Rectal smooth muscle tissue (tissue), 1 donor: Measurements from ENCODE around the gene ZNF329.

ENCODE experiments used
- H3K27ac ChIP-seq: one replicate; pipeline ENCODE4 v1.7.0; 2013; ENCODE audit warnings: low read depth, low read length, inconsistent platforms
- H3K27me3 ChIP-seq: one replicate; pipeline ENCODE4 v1.7.0; 2013; ENCODE audit warnings: low read length; ENCODE audit not compliant: control insufficient read depth, insufficient read depth
- H3K36me3 ChIP-seq: one replicate; pipeline ENCODE4 v1.7.0; 2013; ENCODE audit warnings: low read length; ENCODE audit not compliant: control insufficient read depth, insufficient read depth
- H3K4me1 ChIP-seq: one replicate; pipeline ENCODE4 v1.7.0; 2013; ENCODE audit warnings: low read length; ENCODE audit not compliant: control insufficient read depth, insufficient read depth
- H3K4me3 ChIP-seq: one replicate; pipeline ENCODE4 v1.7.0; 2013; ENCODE audit warnings: low read length
- H3K9ac ChIP-seq: one replicate; pipeline ENCODE4 v1.7.0; 2013; ENCODE audit warnings: low read length

Gene ZNF329

DNA sequence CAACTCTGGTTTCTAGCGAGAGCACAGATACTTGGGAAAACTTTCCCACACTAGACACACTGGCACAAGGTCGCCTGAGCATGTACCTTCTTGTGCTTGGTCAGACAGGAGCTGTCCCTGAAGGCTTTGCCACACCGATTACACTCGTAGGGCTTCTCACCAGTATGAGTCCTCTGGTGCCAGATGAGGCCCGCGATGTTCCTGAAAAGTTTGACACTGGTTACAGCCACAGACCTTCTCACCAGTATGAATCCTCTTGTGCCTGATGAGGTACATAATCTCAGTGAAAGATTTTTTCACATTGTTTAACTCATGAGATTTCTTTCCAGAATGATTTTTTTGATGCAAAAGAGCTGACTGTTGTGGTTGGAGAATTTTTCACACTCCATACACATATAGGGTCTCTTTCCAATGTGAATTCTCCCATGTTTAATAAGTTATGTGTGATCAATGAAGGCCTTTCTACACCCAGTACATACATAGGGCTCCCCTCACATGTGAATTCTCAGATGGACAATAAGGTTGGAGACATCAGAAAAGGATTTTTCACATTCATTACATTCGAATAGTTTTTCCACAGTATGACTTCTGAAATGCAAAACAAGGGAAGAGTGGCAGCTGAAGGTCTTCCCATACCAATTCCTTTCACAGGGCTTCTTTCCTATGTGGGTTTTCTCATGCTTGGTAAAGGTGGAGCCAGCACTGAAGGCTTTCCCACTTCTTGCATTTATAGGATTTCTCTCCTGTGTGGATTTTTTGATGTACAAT, 42.6 kb downstream of the ZNF329 start:
- no peak overlapping the region for H3K4me3 ChIP-seq

DNA sequence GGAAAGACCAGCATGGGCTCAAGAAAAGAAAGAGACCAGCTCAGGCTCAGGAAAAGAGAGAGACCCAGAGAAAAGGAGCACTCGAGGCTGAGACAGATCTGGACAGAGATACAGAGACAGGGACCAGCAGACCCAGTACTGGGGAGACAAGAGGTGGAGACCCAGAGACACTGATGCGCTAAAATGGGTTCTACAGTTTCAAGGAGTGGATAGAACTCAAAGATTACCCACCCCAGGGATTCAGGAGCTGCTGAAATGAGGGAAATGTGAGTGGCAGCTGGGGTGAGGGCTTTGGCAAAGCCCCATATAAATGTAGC, 51.9 kb downstream of the ZNF329 start:
- H3K4me3 ChIP-seq, result peak overlapping the region; percentile 87
- H3K27me3 ChIP-seq, result no peaks in the 10 kb centered on the region
- peak overlapping the region; percentile 95 for H3K27ac ChIP-seq
- H3K36me3 ChIP-seq, result no peaks in the 10 kb centered on the region
- peaks cover 7% of the 10 kb centered on the region for H3K4me1 ChIP-seq
- peak overlapping the region; percentile 92 for H3K9ac ChIP-seq

More for the DNA sequence above, 42.6 kb downstream of the ZNF329 start:
- Histone ChIP-seq H3K27me3 (no peaks in the 10 kb centered on the region), H3K27ac (no peak overlapping the region), H3K4me1 (no peaks in the 10 kb centered on the region), H3K36me3 (no peaks in the 10 kb centered on the region), H3K9ac (no peak overlapping the region)

DNA sequence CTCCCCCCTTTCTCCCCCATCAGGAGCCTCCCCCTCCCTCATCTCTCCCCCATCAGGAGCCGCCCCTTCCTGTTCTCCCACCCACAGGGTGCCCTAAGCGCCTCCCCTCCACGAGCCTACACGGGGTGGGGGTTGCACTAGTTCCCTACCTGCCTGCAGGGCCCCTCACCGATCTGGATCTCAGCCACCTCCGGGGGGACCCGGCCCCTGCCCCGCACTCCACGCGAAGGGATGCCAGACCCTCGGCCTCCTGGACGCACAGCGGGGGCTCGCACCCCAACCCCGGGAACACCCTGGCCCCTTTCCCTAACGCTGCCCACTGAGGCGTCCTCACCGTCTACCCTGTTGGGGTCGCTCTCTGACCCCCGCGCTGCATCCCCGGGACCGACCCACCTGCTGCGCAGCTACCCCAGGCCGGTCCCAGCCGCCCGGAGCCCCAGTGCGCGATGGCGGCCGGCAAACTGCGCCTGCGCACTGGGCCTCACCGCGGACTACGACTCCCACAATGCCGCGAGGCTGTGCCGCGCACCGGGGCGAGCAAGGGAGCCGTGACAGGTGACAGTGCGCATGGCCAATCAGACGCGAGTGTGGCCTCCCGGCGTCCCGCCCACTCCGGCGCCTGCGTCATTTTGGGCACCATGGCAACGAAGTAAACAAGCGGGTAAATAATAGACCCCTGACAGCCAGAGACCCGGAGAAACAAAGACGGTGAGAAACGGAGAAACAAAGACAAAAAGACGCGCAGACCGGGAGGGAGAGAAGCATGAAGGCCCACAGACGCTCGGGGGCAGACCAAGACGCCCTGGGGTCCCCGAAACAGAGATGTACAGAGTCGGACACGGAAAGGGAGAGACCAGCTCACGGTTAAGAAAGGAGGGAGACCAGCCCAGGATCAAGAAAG, 52.6 kb downstream of the ZNF329 start, which contains the start of gene ZSCAN18:
ZSCAN18 (minus strand) TSS at position 451 of the 901 bp plus-strand sequence. CDS start 7,964 bp downstream, outside the sequence.
- Histone ChIP-seq H3K4me3 (peak within 1 kb of the TSS; percentile 90), H3K27me3 (no peaks in the 10 kb centered on the region), H3K27ac (peak within 1 kb of the TSS; percentile 97), H3K36me3 (no peaks in the 10 kb centered on the region), H3K9ac (peak within 1 kb of the TSS; percentile 92), H3K4me1 (peaks cover 7% of the 10 kb centered on the region)

DNA sequence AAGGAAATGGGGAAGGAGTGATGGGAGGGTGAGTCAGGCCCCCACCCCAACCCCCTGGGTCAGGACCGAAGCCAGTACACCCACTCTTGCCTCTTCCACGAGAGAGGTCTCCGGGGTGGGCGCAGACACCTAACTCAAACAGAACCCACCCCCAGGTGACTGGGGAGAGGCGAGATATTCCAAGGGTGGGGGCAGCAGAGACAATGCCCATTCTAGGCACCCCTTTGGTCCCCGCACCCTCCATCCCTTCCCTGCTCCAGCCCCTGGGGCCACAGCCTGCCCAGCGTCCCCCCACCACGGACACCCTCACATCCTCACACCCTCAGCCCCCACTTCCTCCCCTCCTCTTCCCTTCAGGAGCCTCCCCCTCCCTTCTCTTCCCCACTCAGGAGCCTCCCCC, 53.2 kb downstream of the ZNF329 start:
- Histone ChIP-seq H3K4me3 (peak overlapping the region; percentile 90), H3K27ac (peak overlapping the region; percentile 40), H3K27me3 (no peaks in the 10 kb centered on the region), H3K36me3 (no peaks in the 10 kb centered on the region), H3K9ac (no peak overlapping the region), H3K4me1 (peaks cover 7% of the 10 kb centered on the region)

DNA sequence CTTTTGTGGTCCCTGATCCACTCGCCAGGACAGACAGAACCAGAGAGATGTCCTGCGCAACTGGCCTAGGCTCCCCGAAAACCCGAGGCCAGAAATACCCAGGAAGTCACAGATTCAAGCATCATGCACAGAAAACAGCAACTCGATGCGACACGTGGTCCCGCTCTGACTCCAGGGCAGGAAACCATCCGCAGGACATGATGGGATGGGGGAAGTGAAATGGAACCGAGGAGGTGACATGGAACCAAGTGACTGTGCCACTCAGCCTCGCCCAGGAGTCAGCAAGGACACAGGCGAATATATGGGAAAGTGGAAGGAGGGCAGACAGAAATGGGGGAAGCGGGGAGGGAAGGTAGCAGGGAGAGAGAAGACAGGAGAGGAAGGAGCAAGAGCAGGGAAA, 53.7 kb downstream of the ZNF329 start:
- peaks cover 7% of the 10 kb centered on the region for H3K4me1 ChIP-seq
- no peaks in the 10 kb centered on the region for H3K36me3 ChIP-seq
- no peak overlapping the region for H3K27ac ChIP-seq
- no peaks in the 10 kb centered on the region for H3K27me3 ChIP-seq
- H3K9ac ChIP-seq, result no peak overlapping the region
- peak overlapping the region; percentile 90 for H3K4me3 ChIP-seq

DNA sequence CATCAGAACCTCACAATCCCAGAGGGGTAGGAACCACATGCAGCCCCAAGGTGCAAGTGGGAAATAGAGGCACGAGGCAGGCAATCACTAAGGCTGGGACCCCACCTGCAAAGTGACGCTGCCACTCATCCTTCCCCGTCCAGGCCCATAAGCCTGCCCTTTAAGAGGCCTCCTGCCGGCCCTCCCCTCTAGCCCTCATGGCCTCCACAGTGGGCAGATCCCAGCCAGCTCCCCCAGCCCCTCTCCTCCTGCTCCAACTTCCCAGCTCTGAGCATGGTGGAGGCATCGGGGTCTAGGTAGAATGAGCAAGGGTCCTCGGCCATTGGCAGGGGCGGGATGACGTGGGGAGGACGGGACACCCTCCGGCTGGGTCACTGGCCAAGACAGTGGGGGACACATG, 55.3 kb downstream of the ZNF329 start:
- no peak overlapping the region for H3K4me3 ChIP-seq
- H3K27ac ChIP-seq, result no peak overlapping the region
- H3K9ac ChIP-seq, result no peak overlapping the region
- peaks cover 7% of the 10 kb centered on the region for H3K4me1 ChIP-seq
- no peaks in the 10 kb centered on the region for H3K36me3 ChIP-seq
- H3K27me3 ChIP-seq, result no peaks in the 10 kb centered on the region

DNA sequence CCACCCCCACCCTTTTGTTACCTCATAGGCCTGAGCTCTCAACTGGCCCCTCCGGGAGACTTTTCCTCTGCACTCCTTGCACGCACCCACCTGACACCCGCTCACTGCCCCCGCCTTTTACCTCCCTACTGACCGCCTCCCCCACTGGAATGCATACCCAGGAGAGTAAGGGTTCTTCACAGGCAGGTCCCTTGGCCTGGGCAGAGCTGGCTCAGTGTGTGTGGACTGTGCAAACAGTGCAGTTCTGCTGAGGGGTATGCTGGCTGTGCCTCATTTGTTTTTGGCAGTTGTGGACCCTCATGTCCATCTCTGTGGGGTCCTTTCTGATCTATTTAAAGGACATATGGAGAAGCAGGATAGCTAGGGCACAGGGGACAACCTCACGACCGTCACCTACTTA, 57.5 kb downstream of the ZNF329 start:
- Histone ChIP-seq H3K4me1 (peaks cover 4% of the 10 kb centered on the region), H3K9ac (no peak overlapping the region), H3K4me3 (no peak overlapping the region), H3K27me3 (no peaks in the 10 kb centered on the region), H3K27ac (no peak overlapping the region), H3K36me3 (peaks cover 1% of the 10 kb centered on the region)

DNA sequence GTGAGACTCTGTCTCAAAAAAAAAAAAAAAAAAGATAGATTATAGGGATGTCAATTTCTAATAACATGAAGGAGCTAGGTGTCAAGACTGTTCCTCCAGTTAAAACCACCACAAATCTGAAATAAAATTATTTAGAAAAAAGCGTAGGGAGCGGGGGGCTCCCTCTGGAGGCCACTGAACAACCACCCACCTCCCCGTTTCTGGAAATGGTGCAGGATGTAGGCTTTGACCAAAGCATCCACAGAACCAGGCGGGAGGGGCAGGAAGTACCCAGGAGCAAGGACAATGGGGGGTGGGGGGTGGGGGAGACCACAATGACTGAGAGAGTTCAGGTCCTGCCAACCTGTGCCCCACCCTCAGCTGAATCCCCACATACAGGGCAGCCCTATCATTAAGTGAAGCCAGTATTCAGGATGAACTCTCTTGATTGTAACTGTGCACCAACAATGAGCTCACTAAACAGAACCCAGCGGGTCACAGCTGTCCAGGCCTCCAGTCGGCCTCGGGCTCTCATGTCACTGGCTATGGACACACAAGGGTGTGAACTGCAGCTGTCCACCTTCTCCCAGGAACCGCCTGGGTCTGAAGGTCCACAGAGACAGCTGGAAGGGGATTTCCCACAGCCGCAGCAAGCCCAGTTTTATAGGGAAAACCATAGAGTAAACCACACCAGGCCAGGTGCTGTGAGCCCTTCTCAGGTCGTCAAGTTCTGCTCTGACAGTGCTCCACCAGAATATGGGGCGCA, 59.2 kb downstream of the ZNF329 start:
- H3K4me1 ChIP-seq, result no peaks in the 10 kb centered on the region
- H3K36me3 ChIP-seq, result peaks cover 10% of the 10 kb centered on the region
- H3K27ac ChIP-seq, result no peak overlapping the region
- H3K9ac ChIP-seq, result no peak overlapping the region
- H3K4me3 ChIP-seq, result no peak overlapping the region
- no peaks in the 10 kb centered on the region for H3K27me3 ChIP-seq

DNA sequence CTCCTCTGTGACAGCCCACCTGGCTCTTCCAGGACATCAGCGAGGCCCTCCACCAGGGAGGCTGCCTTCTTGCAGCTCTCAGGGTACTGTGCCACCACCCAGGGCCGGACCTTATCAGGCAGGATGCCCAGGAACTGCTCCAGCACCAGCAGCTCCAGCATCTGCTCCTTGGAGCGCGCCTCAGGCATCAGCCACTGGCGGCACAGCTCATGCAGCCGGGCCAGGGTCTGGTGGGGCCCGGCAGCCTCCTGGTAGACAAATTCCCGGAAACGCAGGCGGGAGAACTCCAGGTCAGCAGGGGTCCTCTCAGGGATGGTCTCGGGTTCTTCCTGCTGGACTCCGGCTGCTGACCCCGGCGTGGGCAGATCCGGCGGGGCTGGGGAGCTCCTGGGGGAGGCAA, 60.7 kb downstream of the ZNF329 start:
- Histone ChIP-seq H3K4me1 (no peaks in the 10 kb centered on the region), H3K4me3 (no peak overlapping the region), H3K27me3 (no peaks in the 10 kb centered on the region), H3K36me3 (peaks cover 18% of the 10 kb centered on the region), H3K27ac (no peak overlapping the region), H3K9ac (no peak overlapping the region)

DNA sequence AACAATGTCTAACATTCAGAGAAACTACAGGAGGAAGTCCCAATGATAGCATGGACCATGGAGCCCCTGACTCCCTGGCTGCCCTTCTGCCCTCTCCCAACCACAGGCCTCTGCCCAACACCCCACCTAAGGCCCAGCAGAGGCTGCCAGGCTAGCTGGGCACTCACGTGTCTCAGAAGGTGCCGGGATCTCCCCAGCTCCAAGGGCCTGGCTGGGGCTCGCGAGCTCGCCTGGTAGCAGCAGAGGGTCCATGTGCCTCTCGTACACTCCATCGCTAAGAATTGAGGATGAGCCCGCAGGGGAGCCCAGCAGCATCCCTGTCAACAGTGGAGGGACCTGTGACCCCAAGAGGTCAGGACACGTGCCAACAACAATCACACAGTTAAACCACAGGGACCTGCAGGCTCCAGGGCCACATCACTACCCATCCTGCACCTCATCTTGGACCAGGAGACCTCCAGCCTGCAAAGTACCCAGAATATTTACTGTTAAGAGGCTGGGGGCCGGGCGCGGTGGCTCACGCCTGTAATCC, 62.0 kb downstream of the ZNF329 start:
- Histone ChIP-seq H3K4me1 (no peaks in the 10 kb centered on the region), H3K9ac (no peak overlapping the region), H3K27me3 (no peaks in the 10 kb centered on the region), H3K4me3 (no peak overlapping the region), H3K27ac (no peak overlapping the region), H3K36me3 (peaks cover 29% of the 10 kb centered on the region)

DNA sequence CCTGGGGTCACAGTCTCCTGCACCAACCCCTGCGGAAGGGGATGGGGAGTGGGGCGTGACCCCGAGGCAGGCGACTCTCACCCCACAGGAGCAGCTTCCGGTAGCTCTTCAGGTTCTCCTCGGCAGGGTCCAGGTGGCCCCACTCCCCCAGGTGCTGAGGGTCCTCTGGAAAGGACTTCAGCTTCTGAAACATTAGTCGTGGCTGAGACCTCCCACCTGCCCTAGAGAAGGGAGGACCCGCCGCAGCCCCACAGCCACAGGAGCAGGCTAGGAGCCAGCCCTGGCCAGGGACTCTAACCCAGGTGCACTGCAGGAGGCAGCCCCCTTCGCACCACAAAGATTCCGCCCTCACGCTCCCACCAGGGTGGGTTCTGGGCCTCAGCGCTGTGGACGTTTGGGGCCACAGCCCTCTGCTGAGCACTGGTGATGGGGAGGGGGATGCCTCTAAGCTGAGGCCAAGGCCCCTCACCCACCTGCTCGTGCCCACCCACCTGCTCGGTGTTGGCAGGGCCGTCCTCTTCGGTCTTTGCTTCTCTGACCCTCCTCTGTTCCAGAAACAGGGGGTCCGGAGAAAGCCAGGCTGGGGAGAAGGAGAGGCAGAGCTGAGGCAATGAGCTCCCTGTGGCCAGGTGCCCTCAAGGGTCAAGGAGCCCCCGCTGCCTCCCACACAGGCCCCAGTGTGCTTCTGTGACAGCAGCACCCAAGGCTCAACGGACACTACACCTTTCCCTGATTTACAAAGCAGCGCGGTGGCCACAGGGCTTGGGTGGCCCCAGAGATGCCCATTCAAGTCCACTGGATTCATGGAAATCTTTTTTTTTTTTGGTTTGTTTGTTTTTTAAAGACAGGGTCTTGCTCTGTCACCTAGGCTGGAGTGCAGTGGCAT, 63.5 kb downstream of the ZNF329 start:
- Histone ChIP-seq H3K9ac (no peak overlapping the region), H3K27ac (no peak overlapping the region), H3K4me1 (no peaks in the 10 kb centered on the region), H3K36me3 (peaks cover 32% of the 10 kb centered on the region), H3K4me3 (no peak overlapping the region), H3K27me3 (no peaks in the 10 kb centered on the region)
